K562 (cell line): ENCODE results near the gene NADK. TPM values are rescaled to one million over a fixed set of nuclear protein-coding genes. Genes with fewer than 3 reads are reported as not detected.

Experiments
- ATAC-seq: fragments of 200-7000 bp; cut with Tn5 transposase; 3 replicates; pipeline ENCODE4 v1.9.1; 2020; ENCODE audit warnings: moderate library complexity
- BruUV-seq: library from RNA; stranded (reverse); fragments of 400-500 nt; replicated peaks from 2 replicates; lab custom pipeline; 2021; lab: Mats Ljungman, UMichigan
- CTCF ChIA-PET: fragments of 300-600 bp; formaldehyde crosslinking; extraction: SDS; loops from one replicate; lab custom pipeline; 2021; ENCODE audit warnings: low intra/inter-chr PET ratio; lab: Yijun Ruan, JAX
- POLR2A ChIA-PET: fragments of 300-600, 350-650 bp; sonication (Branson Sonifier 250); formaldehyde crosslinking; extraction: SDS; loops from one replicate; lab custom pipeline; 2021; ENCODE audit warnings: antibody characterized with exemption, inconsistent platforms; lab: Yijun Ruan, JAX
- DNase-seq, 4 experiments: peaks; one replicate each; pipeline versions ENCODE4 v3.0.0 to v3.0.0-alpha.2; 2011 to 2018; ENCODE audit warnings: low spot score in 3 of 4, mixed read lengths in 3 of 4; ENCODE audit errors: extremely low read depth in 1 of 4
- FAIRE-seq: peaks from 2 replicates; lab custom pipeline; 2011; peaks lifted over from hg19 to GRCh38; lab: Jason Lieb, UNC
- H2AFZ ChIP-seq: 2 replicates; pipeline ENCODE4 v1.6.0; 2011; ENCODE audit warnings: low read depth, low read length, control low read depth, inconsistent platforms
- H3K27ac ChIP-seq: fragments of 200-600 bp; 3 replicates; pipeline ENCODE4 v1.8.0; 2011; ENCODE audit warnings: low read depth, mild to moderate bottlenecking, control low read depth, inconsistent platforms, low read length, moderate library complexity, mixed read lengths; ENCODE audit errors: extremely low read depth
- H3K27me3 ChIP-seq, 2 experiments: fragments of 300-600 bp in 1 of 2; 2 replicates in 1 of 2; 3 replicates in 1 of 2; pipeline versions ENCODE4 v1.6.0 to v1.8.0; 2011; ENCODE audit warnings: inconsistent platforms in 2 of 2, low read length in 2 of 2, mild to moderate bottlenecking in 1 of 2, mixed read lengths in 1 of 2, moderate library complexity in 1 of 2; ENCODE audit not compliant: control insufficient read depth in 2 of 2, insufficient read depth in 2 of 2
- H3K36me3 ChIP-seq: fragments of 300-600 bp; 3 replicates; pipeline ENCODE4 v1.8.0; 2011; ENCODE audit warnings: mild to moderate bottlenecking, low read length, inconsistent platforms; ENCODE audit not compliant: control insufficient read depth, insufficient read depth
- H3K4me1 ChIP-seq, 2 experiments: fragments of 200-600 bp in 1 of 2; replicated peaks in 1 of 2; 2 replicates in 1 of 2; 3 replicates in 1 of 2; pipeline versions ENCODE4 v1.5.1 to v1.8.0; 2011; ENCODE audit warnings: inconsistent platforms in 2 of 2, low read length in 2 of 2, mild to moderate bottlenecking in 1 of 2, mixed read lengths in 1 of 2, moderate library complexity in 1 of 2; ENCODE audit not compliant: control insufficient read depth in 2 of 2, insufficient read depth in 2 of 2
- H3K4me2 ChIP-seq: 2 replicates; pipeline ENCODE4 v1.6.1; 2011; ENCODE audit warnings: low read length, control low read depth, inconsistent platforms, mixed read lengths; ENCODE audit not compliant: insufficient read depth
- H3K4me3 ChIP-seq: fragments of 200-600 bp; sonication (generic), shearing (Covaris generic); 2 replicates; pipeline ENCODE4 v1.5.1; 2016; ENCODE audit warnings: control low read depth, inconsistent platforms
- H3K79me2 ChIP-seq: fragments of 200-600 bp; 3 replicates; pipeline ENCODE4 v1.8.0; 2011; ENCODE audit warnings: low read length, inconsistent platforms; ENCODE audit not compliant: control insufficient read depth, insufficient read depth
- H3K9ac ChIP-seq, 2 experiments: 2 replicates each; pipeline versions ENCODE4 v1.6.0 to v1.6.1; 2011; ENCODE audit warnings: low read depth in 2 of 2, low read length in 2 of 2, control low read depth in 1 of 2, inconsistent platforms in 1 of 2, mild to moderate bottlenecking in 1 of 2, mixed read lengths in 1 of 2; ENCODE audit not compliant: insufficient read depth in 1 of 2
- H3K9me1 ChIP-seq: one replicate; pipeline ENCODE4 v1.6.0; 2011; ENCODE audit warnings: inconsistent platforms, mild to moderate bottlenecking, low read length, moderate library complexity; ENCODE audit not compliant: control insufficient read depth, insufficient read depth
- H3K9me3 ChIP-seq: replicated peaks from 2 replicates; pipeline ENCODE4 v1.5.1; 2011; ENCODE audit warnings: low read depth, low read length, inconsistent platforms; ENCODE audit not compliant: control insufficient read depth, insufficient read depth
- H4K20me1 ChIP-seq: replicated peaks from 2 replicates; pipeline ENCODE4 v1.6.1; 2011; ENCODE audit warnings: low read length, inconsistent platforms, mixed read lengths; ENCODE audit not compliant: control insufficient read depth, insufficient read depth
- ATF1 ChIP-seq, 2 experiments: fragments of 450-650 bp in 1 of 2; IDR thresholded peaks; 2 replicates each; pipeline ENCODE4 v1.6.1; 2016; ENCODE audit warnings: missing compliant biosample characterization in 1 of 2, missing genetic modification characterization in 1 of 2
- BCL6 ChIP-seq: fragments of 250-450 bp; sonication (Bioruptor Pico); IDR thresholded peaks from 2 replicates; pipeline ENCODE4 v1.4.0; 2020
- BDP1 ChIP-seq: IDR thresholded peaks from 3 replicates; pipeline ENCODE4 v1.6.1; 2011; ENCODE audit not compliant: insufficient read length, insufficient read depth
- C11orf30 ChIP-seq: fragments of 450-650 bp; IDR thresholded peaks from 2 replicates; pipeline ENCODE4 v1.6.1; 2016; ENCODE audit warnings: low read depth, mild to moderate bottlenecking
- CBX2 ChIP-seq: fragments of 200-600 bp; sonication (generic); IDR thresholded peaks from one replicate; pipeline ENCODE4 v1.6.1; 2012; ENCODE audit warnings: mild to moderate bottlenecking, low read length, inconsistent platforms; ENCODE audit not compliant: insufficient read depth, poor library complexity, severe bottlenecking
- EP300 ChIP-seq: IDR thresholded peaks from 2 replicates; pipeline ENCODE4 v1.6.1; 2012; ENCODE audit warnings: low read length, improper control_type of control experiment
- FOS ChIP-seq: IDR thresholded peaks from 3 replicates; pipeline ENCODE4 v1.6.1; 2011; ENCODE audit not compliant: insufficient read length; ENCODE audit errors: extremely low read depth
- KLF1 ChIP-seq: fragments of 450-650 bp; IDR thresholded peaks from 2 replicates; pipeline ENCODE4 v1.6.1; 2016; ENCODE audit warnings: missing genetic modification characterization, missing compliant biosample characterization
- L3MBTL2 ChIP-seq: fragments of 450-650 bp; IDR thresholded peaks from 2 replicates; pipeline ENCODE4 v1.6.1; 2016; ENCODE audit warnings: mild to moderate bottlenecking, moderate library complexity
- MAZ ChIP-seq, 2 experiments: fragments of 450-650 bp in 1 of 2; sonication (generic) in 1 of 2; formaldehyde crosslinking; IDR thresholded peaks in 1 of 2; conservative IDR thresholded peaks in 1 of 2; 2 replicates each; pipeline versions ENCODE4 v1.4.0 to v1.5.0; 2020; ENCODE audit warnings: mild to moderate bottlenecking in 1 of 2, missing genetic modification reagents in 1 of 2
- PHB2 ChIP-seq: fragments of 450-650 bp; IDR thresholded peaks from 2 replicates; pipeline ENCODE4 v1.6.1; 2017; ENCODE audit warnings: low read depth
- PPARD ChIP-seq: fragments of 250-450 bp; sonication (Bioruptor Pico); IDR thresholded peaks from 2 replicates; pipeline ENCODE4 v1.8.0; 2022; ENCODE audit warnings: inconsistent platforms, mild to moderate bottlenecking, moderate library complexity
- SIRT6 ChIP-seq: IDR thresholded peaks from one replicate; pipeline ENCODE4 v1.6.1; 2012; ENCODE audit warnings: low read depth, mild to moderate bottlenecking, control low read depth, inconsistent platforms, low read length, moderate library complexity
- SMARCE1 ChIP-seq: fragments of 450-650 bp; IDR thresholded peaks from 2 replicates; pipeline ENCODE4 v1.7.1; 2016; ENCODE audit warnings: mild to moderate bottlenecking
- STAT5B ChIP-seq: fragments of 250-450 bp; sonication (Bioruptor Pico); IDR thresholded peaks from 2 replicates; pipeline ENCODE4 v1.8.0; 2021; ENCODE audit warnings: mild to moderate bottlenecking, inconsistent platforms
- TAF15 ChIP-seq: fragments of 200-400 bp; formaldehyde crosslinking; IDR thresholded peaks from 2 replicates; pipeline ENCODE4 v1.6.1; 2017; ENCODE audit warnings: mild to moderate bottlenecking, low read depth, low read length, moderate library complexity
- WHSC1 ChIP-seq: IDR thresholded peaks from one replicate; pipeline ENCODE4 v1.6.1; 2012; ENCODE audit warnings: low read length, control low read depth, inconsistent platforms
- YY1 ChIP-seq, 3 experiments: IDR thresholded peaks; 2 replicates each; pipeline ENCODE4 v1.6.1; 2011; ENCODE audit warnings: low read length in 2 of 3, mild to moderate bottlenecking in 2 of 3, moderate library complexity in 2 of 3, borderline replicate concordance in 1 of 3, control low read depth in 1 of 3, low read depth in 1 of 3; ENCODE audit not compliant: insufficient read depth in 3 of 3, insufficient replicate concordance in 2 of 3, control insufficient read depth in 1 of 3, insufficient read length in 1 of 3; ENCODE audit errors: extremely low read depth in 1 of 3
- ZNF274 ChIP-seq: IDR thresholded peaks from 2 replicates; pipeline ENCODE4 v1.6.1; 2011; ENCODE audit warnings: low read depth, mild to moderate bottlenecking, low read length, moderate library complexity, borderline replicate concordance
- ZNF316 ChIP-seq: fragments of 450-650 bp; IDR thresholded peaks from 2 replicates; pipeline ENCODE4 v1.6.1; 2016
- ZNF444 ChIP-seq: fragments of 250-450 bp; sonication (Bioruptor Pico); IDR thresholded peaks from 2 replicates; pipeline ENCODE4 v1.4.0; 2020; ENCODE audit warnings: mild to moderate bottlenecking, moderate library complexity
- ZNF780A ChIP-seq: fragments of 250-450 bp; sonication (Bioruptor Pico); IDR thresholded peaks from 2 replicates; pipeline ENCODE4 v1.5.0; 2021; ENCODE audit warnings: mild to moderate bottlenecking
- WGBS: fragments of 100-300 bp; shearing (Covaris generic); methylation state at CpG from one replicate; pipeline ENCODE4 v1.1.6; 2016; ENCODE audit warnings: low coverage, mixed read lengths; ENCODE audit not compliant: insufficient coverage; ENCODE audit errors: missing lambda C conversion rate; 5-methylcytosine and 5-hydroxymethylcytosine counted together
- in situ Hi-C: fragments of 300-500 bp; cut with MboI; formaldehyde crosslinking; loops from 4 replicates; pipeline ENCODE4 v1.15.0; 2018; ENCODE audit warnings: inconsistent platforms, mixed read lengths
- intact Hi-C: fragments of 100-400 bp; cut with micrococcal nuclease; formaldehyde crosslinking; loops from 2 replicates; pipeline ENCODE4 v1.14.2; 2022
- polyA plus RNA-seq, 8 experiments: library from polyadenylated mRNA; depleted of rRNA in 4 of 8; stranded (reverse) in 5 of 8; unstranded in 3 of 8; fragments of >200 nt; fragmentation: Nextera tagmentation in 2 of 8; fragmentation: Illumina TruSeq in 1 of 8; extraction: Ambion mirVana in 2 of 8; extraction: Trizol in 1 of 8; gene quantifications; 2 replicates each; pipeline versions ENCODE4 v1.2.1 to v1.2.3, GENCODE V29; 2011 to 2014; ENCODE audit warnings: inconsistent platforms in 1 of 8, missing spikeins in 1 of 8
- total RNA-seq, 7 experiments: library from RNA; depleted of rRNA in 6 of 7; stranded (reverse); fragments of >200 nt in 6 of 7; fragmentation: Illumina TruSeq in 2 of 7; extraction: Trizol in 2 of 7; gene quantifications; 2 replicates each; pipeline versions ENCODE4 v1.2.1 to v1.2.3, GENCODE V29; 2011 to 2021; ENCODE audit warnings: low replicate concordance in 1 of 7
- TF ChIP-seq, protein P1 (sequence below): fragments of 450-650 bp; IDR thresholded peaks from 2 replicates; pipeline ENCODE4 v1.6.1; 2016; ENCODE audit warnings: antibody characterized with exemption
- TF ChIP-seq, protein P2 (sequence below): fragments of 250-450 bp; sonication (Bioruptor Pico); IDR thresholded peaks from 2 replicates; pipeline ENCODE4 v1.4.0; 2020; ENCODE audit warnings: mild to moderate bottlenecking

The NADK gene
- total and polyA plus RNA-seq, 9 of the 15 experiments (the other 6 are each of a cell fraction or from before 2014, with no cell fraction given): 1.5 to 135 (median 75.1) TPM

DNA sequence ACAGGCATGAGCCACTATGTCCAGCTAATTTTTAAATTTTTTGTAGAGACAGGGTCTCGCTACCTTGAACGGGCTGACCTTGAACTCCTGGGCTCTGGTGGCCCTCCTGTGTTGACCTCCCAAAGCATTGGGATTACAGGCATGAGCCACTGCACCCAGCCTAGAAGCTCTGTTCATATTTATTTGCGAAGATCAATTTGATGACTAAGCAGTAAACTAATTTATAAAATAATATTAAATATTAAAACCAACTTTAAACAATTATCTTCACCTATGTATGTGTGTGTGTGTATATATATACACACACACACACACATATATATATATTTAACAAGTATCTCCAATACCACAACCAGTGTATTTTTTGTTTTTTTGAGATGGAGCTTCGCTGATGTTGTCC lies 4.4 kb downstream of the NADK start:
- POLR2A ChIA-PET: interaction anchor here (0.6 kb wide), 1 partner anchor 52 kb away, joined by 3 read pairs; no protein-coding TSS in a partner anchor
- intact Hi-C loops: no loop called here
- peaks cover 69% of the 10 kb centered on the region for H3K36me3 ChIP-seq
- no peak for DNase-seq
- no peaks in the 10 kb centered on the region for H3K9me1 ChIP-seq
- no TSS peak for BruUV-seq
- H3K27ac ChIP-seq: no peak overlapping the region
- 100% methylated on average over 4 of the region's 4 CpGs for whole genome bisulfite sequencing
- peaks cover 22 to 31% of the 10 kb centered on the region in 2 experiments for H3K4me1 ChIP-seq
- no peak overlapping the region for H3K4me2 ChIP-seq
- no peak overlapping the region for H3K9ac ChIP-seq
- H3K79me2 ChIP-seq: peaks cover 91% of the 10 kb centered on the region
- no peak overlapping the region for H2AFZ ChIP-seq
- H3K4me3 ChIP-seq: no peak overlapping the region
- in situ Hi-C loops: no loop called here
- no peak for ATAC-seq
- no peak for FAIRE-seq
- CTCF ChIA-PET: no interaction called here
- no peaks in the 10 kb centered on the region for H3K27me3 ChIP-seq
- H4K20me1 ChIP-seq: peaks cover 16% of the 10 kb centered on the region; the same call in 1 of the 2 replicates
- peaks cover 14% of the 10 kb centered on the region for H3K9me3 ChIP-seq
- TF ChIP-seq YY1 (IDR thresholded peaks at IDR 0.05; ENCODE audit: borderline replicate concordance in 1 of 3, control insufficient read depth in 1 of 3, extremely low read depth in 1 of 3, insufficient read depth in 3 of 3, insufficient read length in 1 of 3, insufficient replicate concordance in 2 of 3, low read depth in 1 of 3, low read length in 2 of 3): no peak
- TF ChIP-seq FOS: no peak
- TF ChIP-seq KLF1 (tag): no peak
- TF ChIP-seq SMARCE1: no peak
- TF ChIP-seq MAZ (CRISPR knock-in tag; conservative IDR thresholded peaks at IDR 0.05 in 1 of 2, IDR thresholded peaks at IDR 0.05 in 1 of 2): no peak
- TF ChIP-seq TAF15: no peak
- no peak for TF ChIP-seq BCL6 (CRISPR knock-in tag)
- no peak for TF ChIP-seq STAT5B (CRISPR knock-in tag)
- TF ChIP-seq BDP1: no peak
- no peak for TF ChIP-seq CBX2
- TF ChIP-seq ZNF316: peak; percentile 91
- TF ChIP-seq, protein P1, sequence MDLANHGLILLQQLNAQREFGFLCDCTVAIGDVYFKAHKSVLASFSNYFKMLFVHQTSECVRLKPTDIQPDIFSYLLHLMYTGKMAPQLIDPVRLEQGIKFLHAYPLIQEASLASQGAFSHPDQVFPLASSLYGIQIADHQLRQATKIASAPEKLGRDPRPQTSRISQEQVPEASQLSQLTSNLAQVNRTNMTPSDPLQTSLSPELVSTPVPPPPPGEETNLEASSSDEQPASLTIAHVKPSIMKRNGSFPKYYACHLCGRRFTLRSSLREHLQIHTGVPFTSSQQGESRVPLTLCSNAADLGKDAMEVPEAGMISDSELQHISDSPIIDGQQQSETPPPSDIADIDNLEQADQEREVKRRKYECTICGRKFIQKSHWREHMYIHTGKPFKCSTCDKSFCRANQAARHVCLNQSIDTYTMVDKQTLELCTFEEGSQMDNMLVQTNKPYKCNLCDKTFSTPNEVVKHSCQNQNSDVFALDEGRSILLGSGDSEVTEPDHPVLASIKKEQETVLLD: no peak
- TF ChIP-seq C11orf30: peak; percentile 82
- no peak for TF ChIP-seq SIRT6
- TF ChIP-seq ATF1 (CRISPR knock-in tag; IDR thresholded peaks at IDR 0.05): no peak
- no peak for TF ChIP-seq ATF1 (tag; IDR thresholded peaks at IDR 0.05)
- no peak for TF ChIP-seq EP300
- TF ChIP-seq PPARD (CRISPR knock-in tag): no peak
- TF ChIP-seq WHSC1: no peak
- no peak for TF ChIP-seq ZNF274
- no peak for TF ChIP-seq ZNF780A
- no peak for TF ChIP-seq ZNF444 (CRISPR knock-in tag)
- no peak for TF ChIP-seq L3MBTL2
- no peak for TF ChIP-seq PHB2
- TF ChIP-seq, protein P2, sequence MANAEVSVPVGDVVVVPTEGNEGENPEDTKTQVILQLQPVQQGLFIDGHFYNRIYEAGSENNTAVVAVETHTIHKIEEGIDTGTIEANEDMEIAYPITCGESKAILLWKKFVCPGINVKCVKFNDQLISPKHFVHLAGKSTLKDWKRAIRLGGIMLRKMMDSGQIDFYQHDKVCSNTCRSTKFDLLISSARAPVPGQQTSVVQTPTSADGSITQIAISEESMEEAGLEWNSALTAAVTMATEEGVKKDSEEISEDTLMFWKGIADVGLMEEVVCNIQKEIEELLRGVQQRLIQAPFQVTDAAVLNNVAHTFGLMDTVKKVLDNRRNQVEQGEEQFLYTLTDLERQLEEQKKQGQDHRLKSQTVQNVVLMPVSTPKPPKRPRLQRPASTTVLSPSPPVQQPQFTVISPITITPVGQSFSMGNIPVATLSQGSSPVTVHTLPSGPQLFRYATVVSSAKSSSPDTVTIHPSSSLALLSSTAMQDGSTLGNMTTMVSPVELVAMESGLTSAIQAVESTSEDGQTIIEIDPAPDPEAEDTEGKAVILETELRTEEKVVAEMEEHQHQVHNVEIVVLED (CRISPR knock-in tag): no peak
